Activated CD8-positive, alpha-beta T cell treated with anti-CD3 and anti-CD28 coated beads for 36 hours (primary cell): ENCODE results near the gene RNF225. TPM values are rescaled to one million over a fixed set of nuclear protein-coding genes. Genes with fewer than 3 reads are reported as not detected.

Experiments used
- ATAC-seq: fragments of 200-7000 bp; cut with Tn5 transposase; one replicate; pipeline ENCODE4 v1.10.0; 2021; ENCODE audit warnings: mild to moderate bottlenecking, moderate library complexity
- CTCF ChIA-PET: fragments of 350-600 bp; sonication (Branson Sonifier 250); formaldehyde crosslinking; loops from one replicate; lab custom pipeline; 2021; ENCODE audit warnings: antibody characterized with exemption; lab: Charles Lee
- POLR2A ChIA-PET: fragments of 350-600 bp; sonication (Branson Sonifier 250); formaldehyde crosslinking; loops from one replicate; lab custom pipeline; 2021; ENCODE audit warnings: antibody characterized with exemption; lab: Charles Lee
- DNase-seq: peaks from one replicate; pipeline ENCODE4 v3.0.0-alpha.2; 2020
- H3K27ac Mint-ChIP-seq: one replicate; pipeline ENCODE4 v1.8.0; 2021; ENCODE audit warnings: mild to moderate bottlenecking, mixed read lengths
- H3K27me3 Mint-ChIP-seq: one replicate; pipeline ENCODE4 v1.8.0; 2021; ENCODE audit warnings: mixed read lengths
- H3K36me3 Mint-ChIP-seq: one replicate; pipeline ENCODE4 v1.8.0; 2021; ENCODE audit warnings: low read depth, mixed read lengths
- H3K4me1 Mint-ChIP-seq: one replicate; pipeline ENCODE4 v1.8.0; 2021; ENCODE audit warnings: low read depth, mixed read lengths
- H3K4me3 Mint-ChIP-seq: one replicate; pipeline ENCODE4 v1.8.0; 2021; ENCODE audit warnings: mild to moderate bottlenecking, moderate library complexity, mixed read lengths
- H3K9me3 Mint-ChIP-seq: one replicate; pipeline ENCODE4 v1.8.0; 2021; ENCODE audit warnings: mixed read lengths
- intact Hi-C: fragments of 100-400 bp; cut with micrococcal nuclease; formaldehyde crosslinking; loops from one replicate; pipeline ENCODE4 v1.10.0; 2022
- total RNA-seq, 2 experiments: library from RNA; stranded (reverse); gene quantifications; one replicate each; pipeline ENCODE4 v1.2.3, GENCODE V29; 2021
- TF ChIP-seq, protein P1 (sequence below): fragments of 200-600 bp; IDR thresholded peaks from one replicate; pipeline ENCODE4 v1.8.0; 2022; ENCODE audit warnings: antibody characterized with exemption, mild to moderate bottlenecking

The RNF225 gene
- total RNA-seq, 2 experiments from 2014 or later = 0.81 to 1.1 TPM

DNA sequence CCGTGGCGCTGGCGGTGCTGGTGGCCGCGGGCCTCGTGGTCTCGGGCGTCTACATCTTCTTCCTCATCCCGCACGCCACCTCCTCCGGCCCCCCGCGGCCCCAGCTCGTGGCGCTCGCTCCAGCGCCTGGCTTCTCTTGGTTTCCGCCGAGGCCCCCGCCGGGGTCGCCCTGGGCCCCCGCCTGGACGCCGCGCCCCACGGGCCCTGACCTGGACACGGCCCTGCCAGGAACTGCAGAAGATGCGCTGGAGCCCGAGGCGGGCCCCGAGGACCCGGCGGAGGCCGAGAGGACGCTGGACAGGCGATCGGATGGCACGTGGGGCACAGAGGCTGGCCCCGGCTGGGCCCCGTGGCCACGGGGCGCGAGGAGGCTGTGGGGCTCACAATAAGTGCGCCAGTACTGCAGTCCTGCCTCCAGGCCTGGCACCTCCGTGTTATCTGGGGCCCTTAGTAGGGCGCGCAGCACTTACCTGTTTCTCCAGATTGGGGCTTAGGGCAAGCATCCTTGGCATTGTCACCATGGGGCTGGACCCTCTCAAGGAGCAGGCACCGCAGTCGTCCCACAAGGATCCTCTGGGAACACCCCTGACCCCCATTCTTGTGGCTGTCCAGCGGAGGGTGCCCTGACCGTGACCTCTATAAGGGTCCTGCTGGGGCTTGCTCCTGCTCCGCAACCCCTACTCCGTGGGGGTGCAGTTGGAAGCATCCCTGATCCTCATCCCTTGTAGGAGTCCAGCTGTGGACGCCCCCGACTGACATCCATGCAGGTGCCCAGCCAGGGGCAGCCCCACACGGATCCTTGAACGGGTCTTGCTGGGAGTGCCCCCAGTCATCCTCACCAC is 1.5 kb downstream of the RNF225 start:
- TF ChIP-seq, protein P1, sequence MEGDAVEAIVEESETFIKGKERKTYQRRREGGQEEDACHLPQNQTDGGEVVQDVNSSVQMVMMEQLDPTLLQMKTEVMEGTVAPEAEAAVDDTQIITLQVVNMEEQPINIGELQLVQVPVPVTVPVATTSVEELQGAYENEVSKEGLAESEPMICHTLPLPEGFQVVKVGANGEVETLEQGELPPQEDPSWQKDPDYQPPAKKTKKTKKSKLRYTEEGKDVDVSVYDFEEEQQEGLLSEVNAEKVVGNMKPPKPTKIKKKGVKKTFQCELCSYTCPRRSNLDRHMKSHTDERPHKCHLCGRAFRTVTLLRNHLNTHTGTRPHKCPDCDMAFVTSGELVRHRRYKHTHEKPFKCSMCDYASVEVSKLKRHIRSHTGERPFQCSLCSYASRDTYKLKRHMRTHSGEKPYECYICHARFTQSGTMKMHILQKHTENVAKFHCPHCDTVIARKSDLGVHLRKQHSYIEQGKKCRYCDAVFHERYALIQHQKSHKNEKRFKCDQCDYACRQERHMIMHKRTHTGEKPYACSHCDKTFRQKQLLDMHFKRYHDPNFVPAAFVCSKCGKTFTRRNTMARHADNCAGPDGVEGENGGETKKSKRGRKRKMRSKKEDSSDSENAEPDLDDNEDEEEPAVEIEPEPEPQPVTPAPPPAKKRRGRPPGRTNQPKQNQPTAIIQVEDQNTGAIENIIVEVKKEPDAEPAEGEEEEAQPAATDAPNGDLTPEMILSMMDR = no peak

DNA sequence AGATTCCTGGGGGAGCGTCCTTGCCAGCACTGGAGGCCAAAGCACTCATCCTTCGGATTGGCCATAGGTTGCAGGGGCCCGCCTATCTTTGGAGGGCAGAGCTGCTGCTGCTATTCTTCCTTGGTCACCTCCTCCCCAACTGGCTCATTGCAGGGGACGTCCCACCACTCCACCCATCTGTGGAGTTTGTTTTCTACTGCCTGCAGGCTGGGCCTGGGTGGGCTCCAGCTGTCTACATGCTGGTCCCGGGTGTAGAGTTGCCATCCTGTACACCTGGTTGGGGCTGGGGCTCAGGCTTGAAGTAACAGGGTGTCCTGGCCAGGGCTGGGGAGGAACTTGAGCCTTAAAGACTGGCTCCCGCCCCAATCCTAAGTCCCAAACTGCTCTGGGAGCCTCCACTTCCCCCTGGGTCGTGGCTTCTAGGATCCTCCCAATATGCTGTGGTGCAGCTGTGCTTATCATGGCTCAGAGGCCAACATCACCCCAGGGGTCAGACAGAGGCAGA is 2.1 kb downstream of the RNF225 start:
- CTCF ChIA-PET = no interaction called here
- ATAC-seq = no peak
- Mint-ChIP-seq H3K4me1 (peaks cover 16% of the 10 kb centered on the region), H3K4me3 (no peak overlapping the region), H3K36me3 (peaks cover 26% of the 10 kb centered on the region), H3K9me3 (no peaks in the 10 kb centered on the region), H3K27ac (no peak overlapping the region), H3K27me3 (no peaks in the 10 kb centered on the region)
- DNase-seq = no peak
- intact Hi-C loops = no loop called here
- TF ChIP-seq, protein P1 = no peak
- POLR2A ChIA-PET = interaction anchor here (0.9 to 7.2 kb wide), 4 partner anchors 10 to 33 kb away, joined by 3 to 45 read pairs (median 4); partner anchors contain the start of genes RPS5 and ZNF837

More for the DNA sequence above, 1.5 kb downstream of the RNF225 start:
- ChIA-PET CTCF (no interaction called here), POLR2A (interaction anchor here (0.6 to 7.2 kb wide), 7 partner anchors 9 to 47 kb away, joined by 3 to 45 read pairs (median 4); partner anchors contain the start of genes RPS5, ZNF497 and ZNF837)
- ATAC-seq (no peak), DNase-seq (no peak)
- H3K27ac Mint-ChIP-seq = no peak overlapping the region
- H3K27me3 Mint-ChIP-seq = no peaks in the 10 kb centered on the region
- no peaks in the 10 kb centered on the region for H3K9me3 Mint-ChIP-seq
- no peak overlapping the region for H3K4me3 Mint-ChIP-seq
- intact Hi-C loops = no loop called here
- peaks cover 31% of the 10 kb centered on the region for H3K36me3 Mint-ChIP-seq
- peaks cover 18% of the 10 kb centered on the region for H3K4me1 Mint-ChIP-seq

DNA sequence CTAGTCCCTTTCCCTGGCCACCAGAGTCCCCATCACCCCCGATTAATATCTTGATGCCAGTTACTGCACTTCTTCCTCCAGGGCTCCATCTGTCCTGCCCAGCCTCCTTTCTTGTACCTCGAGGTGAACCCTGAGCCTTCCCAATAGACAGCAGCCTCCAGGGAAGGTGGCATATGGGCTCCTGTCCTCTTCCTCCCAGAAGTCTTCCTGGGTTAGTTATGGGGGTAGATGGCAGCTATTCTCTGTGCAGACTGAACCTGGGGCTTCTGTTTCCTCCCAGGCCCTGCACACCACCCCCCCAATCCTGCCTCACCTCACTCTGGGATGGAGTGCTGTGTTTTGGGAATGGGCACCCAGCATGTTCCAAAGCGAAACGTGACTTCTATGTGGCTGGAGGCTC is 2.6 kb downstream of the RNF225 start:
- H3K27ac Mint-ChIP-seq = no peak overlapping the region
- intact Hi-C loops = no loop called here
- H3K9me3 Mint-ChIP-seq = no peaks in the 10 kb centered on the region
- H3K4me3 Mint-ChIP-seq = no peak overlapping the region
- no peak for DNase-seq
- ChIA-PET CTCF (no interaction called here), POLR2A (interaction anchor here (0.8 to 7.2 kb wide), 5 partner anchors 11 to 69 kb away, joined by 3 to 45 read pairs (median 3); partner anchors contain the start of genes RPS5 and ZNF837)
- H3K27me3 Mint-ChIP-seq = no peaks in the 10 kb centered on the region
- peaks cover 14% of the 10 kb centered on the region for H3K4me1 Mint-ChIP-seq
- peaks cover 21% of the 10 kb centered on the region for H3K36me3 Mint-ChIP-seq
- TF ChIP-seq, protein P1 = no peak
- no peak for ATAC-seq

DNA sequence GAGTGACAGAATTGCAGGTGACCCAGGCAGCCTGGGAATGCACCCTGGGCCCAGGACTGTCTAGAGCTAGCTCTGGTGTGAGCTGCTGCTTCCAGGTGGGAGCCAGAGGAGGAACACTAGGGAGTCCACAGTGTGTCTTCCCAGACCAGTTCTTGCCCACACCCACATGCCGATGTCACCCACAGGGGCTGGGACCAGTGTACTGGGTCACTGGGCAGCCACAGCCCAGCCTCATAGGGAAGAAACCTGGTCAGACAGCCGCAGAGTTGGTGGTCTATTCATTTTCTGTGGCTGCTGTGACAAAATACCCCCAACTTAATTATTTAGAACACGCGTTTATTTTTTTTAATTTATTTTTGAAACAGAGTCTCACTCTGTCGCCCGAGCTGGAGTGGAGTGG is 3.1 kb downstream of the RNF225 start:
- TF ChIP-seq, protein P1 = no peak
- Mint-ChIP-seq H3K4me3 (no peak overlapping the region), H3K27ac (no peak overlapping the region), H3K27me3 (no peaks in the 10 kb centered on the region), H3K36me3 (peaks cover 18% of the 10 kb centered on the region), H3K4me1 (peaks cover 16% of the 10 kb centered on the region), H3K9me3 (no peaks in the 10 kb centered on the region)
- no peak for ATAC-seq
- DNase-seq = no peak
- intact Hi-C loops = no loop called here
- POLR2A ChIA-PET = interaction anchor here (0.8 to 7.2 kb wide), 2 partner anchors 11 to 69 kb away, joined by 3 to 45 read pairs; partner anchors contain the start of gene RPS5
- CTCF ChIA-PET = no interaction called here

DNA sequence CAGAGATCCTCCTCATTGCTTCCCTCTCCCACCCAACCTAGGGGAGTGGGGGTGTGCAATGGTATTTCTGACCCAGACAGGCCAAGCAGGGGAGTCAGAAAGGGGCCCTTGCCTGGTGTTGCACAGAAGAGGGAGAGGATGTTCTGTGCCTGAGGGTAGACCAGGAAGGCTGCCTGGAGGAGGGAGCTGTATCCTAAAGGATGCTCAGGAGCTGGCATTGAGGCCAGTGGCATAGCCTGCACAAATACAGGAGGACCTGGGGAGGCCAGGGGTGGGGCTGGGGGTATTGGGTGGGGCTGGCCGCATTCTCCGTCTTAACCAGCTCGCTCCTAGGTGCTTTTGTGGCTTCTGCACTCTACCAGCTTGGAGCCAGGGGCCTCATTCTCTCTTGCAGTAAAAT is 4.4 kb downstream of the RNF225 start:
- CTCF ChIA-PET = no interaction called here
- Mint-ChIP-seq H3K27ac (no peak overlapping the region), H3K4me3 (no peak overlapping the region), H3K27me3 (no peaks in the 10 kb centered on the region), H3K36me3 (peaks cover 6% of the 10 kb centered on the region), H3K4me1 (peaks cover 18% of the 10 kb centered on the region), H3K9me3 (no peaks in the 10 kb centered on the region)
- DNase-seq (no peak), ATAC-seq (no peak)
- POLR2A ChIA-PET = interaction anchor here (7.2 kb wide), 1 partner anchor 12 kb away, joined by 45 read pairs; the partner anchor contains the start of gene RPS5
- TF ChIP-seq, protein P1 = no peak
- intact Hi-C loops = no loop called here
